KMS-11 (cell line): ENCODE data around the gene GRIN2C.

Source experiments
- H2AFZ ChIP-seq: fragments of 200-600 bp; sonication (generic); 2 replicates; pipeline ENCODE4 v1.6.1; 2016; ENCODE audit warnings: antibody characterized with exemption, mixed run types, low read depth
- H3K27ac ChIP-seq: fragments of 200-600 bp; sonication (generic); 2 replicates; pipeline ENCODE4 v1.6.1; 2016; ENCODE audit warnings: mild to moderate bottlenecking, mixed run types
- H3K27me3 ChIP-seq: fragments of 200-600 bp; sonication (generic); 2 replicates; pipeline ENCODE4 v1.6.1; 2017; ENCODE audit warnings: mild to moderate bottlenecking, low read depth, mixed run types, moderate library complexity; ENCODE audit not compliant: insufficient read depth
- H3K36me3 ChIP-seq: fragments of 200-600 bp; sonication (generic); 2 replicates; pipeline ENCODE4 v1.6.1; 2017; ENCODE audit warnings: mild to moderate bottlenecking, mixed run types; ENCODE audit not compliant: insufficient read depth
- H3K4me1 ChIP-seq: fragments of 200-600 bp; sonication (generic); 2 replicates; pipeline ENCODE4 v1.6.1; 2016; ENCODE audit warnings: mild to moderate bottlenecking, low read depth, mixed run types; ENCODE audit not compliant: poor library complexity, severe bottlenecking
- H3K4me2 ChIP-seq: fragments of 200-600 bp; sonication (generic); 2 replicates; pipeline ENCODE4 v1.7.0; 2016; ENCODE audit warnings: mild to moderate bottlenecking, mixed run types
- H3K4me3 ChIP-seq: fragments of 200-600 bp; sonication (generic); IDR thresholded peaks from 2 replicates; pipeline ENCODE4 v1.6.1; 2017; ENCODE audit warnings: low read depth, low read length, mixed read lengths; ENCODE audit not compliant: insufficient read depth
- H3K79me2 ChIP-seq: fragments of 200-600 bp; sonication (generic); 2 replicates; pipeline ENCODE4 v1.6.1; 2016; ENCODE audit warnings: low read depth, mixed run types; ENCODE audit not compliant: insufficient read depth
- H3K9ac ChIP-seq: fragments of 200-600 bp; sonication (generic); 2 replicates; pipeline ENCODE4 v1.6.1; 2016; ENCODE audit warnings: mild to moderate bottlenecking, mixed run types
- H4K20me1 ChIP-seq: fragments of 200-600 bp; sonication (generic); 2 replicates; pipeline ENCODE4 v1.6.1; 2016; ENCODE audit warnings: mild to moderate bottlenecking, mixed run types; ENCODE audit not compliant: insufficient read depth
- CTCF ChIP-seq: fragments of 200-600 bp; sonication (generic); conservative IDR thresholded peaks from 2 replicates; pipeline ENCODE4 v1.6.1; 2017; ENCODE audit warnings: low read depth, mild to moderate bottlenecking, antibody characterized with exemption, low read length, moderate library complexity, mixed read lengths

GRIN2C gene

GRCh38 chr17:74805591-74805991 is 54.1 kb downstream of the GRIN2C start:
- H2AFZ ChIP-seq = no peak overlapping the region
- no peak overlapping the region for H3K9ac ChIP-seq
- H3K36me3 ChIP-seq = no peaks in the 10 kb centered on the region
- no peak overlapping the region for H3K27ac ChIP-seq
- no peaks in the 10 kb centered on the region for H4K20me1 ChIP-seq
- H3K4me2 ChIP-seq = no peak overlapping the region
- H3K79me2 ChIP-seq = no peaks in the 10 kb centered on the region
- H3K4me1 ChIP-seq = no peaks in the 10 kb centered on the region
- TF ChIP-seq CTCF = no peak
- H3K4me3 ChIP-seq = no peak overlapping the region
- no peaks in the 10 kb centered on the region for H3K27me3 ChIP-seq

- Histone ChIP-seq H4K20me1 (no peaks in the 10 kb centered on the region), H3K27ac (no peak overlapping the region), H3K36me3 (no peaks in the 10 kb centered on the region), H3K9ac (no peak overlapping the region), H3K27me3 (no peaks in the 10 kb centered on the region), H3K79me2 (no peaks in the 10 kb centered on the region), H3K4me1 (no peaks in the 10 kb centered on the region), H3K4me3 (no peak overlapping the region), H2AFZ (no peak overlapping the region), H3K4me2 (no peak overlapping the region)
- TF ChIP-seq CTCF = no peak
Measured at GRCh38 chr17:74804683-74805082, 55.0 kb downstream of the GRIN2C start.

GRCh38 chr17:74803971-74804370 is 55.7 kb downstream of the GRIN2C start:
- H4K20me1 ChIP-seq = no peaks in the 10 kb centered on the region
- H3K4me3 ChIP-seq = no peak overlapping the region
- no peak overlapping the region for H3K9ac ChIP-seq
- H3K79me2 ChIP-seq = no peaks in the 10 kb centered on the region
- no peak for TF ChIP-seq CTCF
- no peaks in the 10 kb centered on the region for H3K27me3 ChIP-seq
- no peaks in the 10 kb centered on the region for H3K36me3 ChIP-seq
- no peaks in the 10 kb centered on the region for H3K4me1 ChIP-seq
- no peak overlapping the region for H3K4me2 ChIP-seq
- no peak overlapping the region for H2AFZ ChIP-seq
- no peak overlapping the region for H3K27ac ChIP-seq

- Histone ChIP-seq H3K27me3 (no peaks in the 10 kb centered on the region), H3K9ac (no peak overlapping the region), H3K27ac (no peak overlapping the region), H3K4me1 (no peaks in the 10 kb centered on the region), H4K20me1 (no peaks in the 10 kb centered on the region), H3K4me2 (no peak overlapping the region), H3K79me2 (no peaks in the 10 kb centered on the region), H3K36me3 (no peaks in the 10 kb centered on the region), H3K4me3 (no peak overlapping the region), H2AFZ (no peak overlapping the region)
- no peak for TF ChIP-seq CTCF
Measured at GRCh38 chr17:74803388-74803930, 56.2 kb downstream of the GRIN2C start.
